ENCODE results near the gene SLC38A9.

DNA sequence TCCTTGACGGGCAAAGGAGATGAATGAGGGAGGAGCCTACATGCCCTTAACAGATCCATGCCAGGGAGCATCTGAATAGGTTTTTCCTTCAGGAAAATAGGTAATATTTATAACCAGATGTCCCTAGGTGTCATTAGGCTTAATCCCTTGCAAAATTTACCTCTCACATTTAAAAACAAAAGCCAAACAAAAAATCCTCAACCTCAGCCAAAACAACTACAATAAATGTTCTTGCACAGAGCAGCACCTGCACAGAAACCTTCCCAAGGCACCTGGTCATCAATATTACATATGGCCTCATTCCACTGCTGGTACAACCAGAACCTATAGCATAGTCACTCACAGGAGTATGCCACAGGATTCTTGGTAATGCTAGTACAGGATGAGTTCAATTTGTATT is 30.1 kb downstream of the SLC38A9 start:
- TF ChIP-seq SUZ12 (IDR thresholded peaks at IDR 0.05; ENCODE audit: low read length) (no peak), EP300 (IDR thresholded peaks at IDR 0.05; ENCODE audit: borderline replicate concordance in 1 of 2, low read depth in 2 of 2, low read length in 2 of 2) (no peak), SP1 (IDR thresholded peaks at IDR 0.05; ENCODE audit: low read depth, low read length) (no peak), JUN (IDR thresholded peaks at IDR 0.05; ENCODE audit: low read depth, low read length) (no peak), POLR2AphosphoS5 (IDR thresholded peaks at IDR 0.05; ENCODE audit: low read depth, low read length) (no peak), EGR1 (IDR thresholded peaks at IDR 0.05; ENCODE audit: borderline replicate concordance, low read depth, low read length) (no peak), FOSL1 (IDR thresholded peaks at IDR 0.05; ENCODE audit: insufficient read depth, low read depth, low read length) (no peak), MAFK (IDR thresholded peaks at IDR 0.05; ENCODE audit: low read depth, low read length) (no peak)
- TF ChIP-seq, protein P1, sequence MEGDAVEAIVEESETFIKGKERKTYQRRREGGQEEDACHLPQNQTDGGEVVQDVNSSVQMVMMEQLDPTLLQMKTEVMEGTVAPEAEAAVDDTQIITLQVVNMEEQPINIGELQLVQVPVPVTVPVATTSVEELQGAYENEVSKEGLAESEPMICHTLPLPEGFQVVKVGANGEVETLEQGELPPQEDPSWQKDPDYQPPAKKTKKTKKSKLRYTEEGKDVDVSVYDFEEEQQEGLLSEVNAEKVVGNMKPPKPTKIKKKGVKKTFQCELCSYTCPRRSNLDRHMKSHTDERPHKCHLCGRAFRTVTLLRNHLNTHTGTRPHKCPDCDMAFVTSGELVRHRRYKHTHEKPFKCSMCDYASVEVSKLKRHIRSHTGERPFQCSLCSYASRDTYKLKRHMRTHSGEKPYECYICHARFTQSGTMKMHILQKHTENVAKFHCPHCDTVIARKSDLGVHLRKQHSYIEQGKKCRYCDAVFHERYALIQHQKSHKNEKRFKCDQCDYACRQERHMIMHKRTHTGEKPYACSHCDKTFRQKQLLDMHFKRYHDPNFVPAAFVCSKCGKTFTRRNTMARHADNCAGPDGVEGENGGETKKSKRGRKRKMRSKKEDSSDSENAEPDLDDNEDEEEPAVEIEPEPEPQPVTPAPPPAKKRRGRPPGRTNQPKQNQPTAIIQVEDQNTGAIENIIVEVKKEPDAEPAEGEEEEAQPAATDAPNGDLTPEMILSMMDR (IDR thresholded peaks at IDR 0.05; ENCODE audit: control extremely low read depth in 1 of 3, insufficient read depth in 1 of 3, low read depth in 1 of 3, low read length in 3 of 3): no peak
- TF ChIP-seq, protein P2, sequence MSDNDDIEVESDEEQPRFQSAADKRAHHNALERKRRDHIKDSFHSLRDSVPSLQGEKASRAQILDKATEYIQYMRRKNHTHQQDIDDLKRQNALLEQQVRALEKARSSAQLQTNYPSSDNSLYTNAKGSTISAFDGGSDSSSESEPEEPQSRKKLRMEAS (IDR thresholded peaks at IDR 0.05): no peak

Data from H1 (cell line).